Measurements from ENCODE around the gene EIF4G1. TPM values are rescaled to one million over a fixed set of nuclear protein-coding genes. Genes with fewer than 3 reads are reported as not detected.
"Not testable (repeated sequence)": the region's sequence is repeated elsewhere in the genome, so short reads cannot be mapped to it uniquely, and the experiment has no call there.

Gene EIF4G1
- 522 and 536 TPM in 2 replicates for total RNA-seq (2022)
- Bru-seq, nascent RNA: percentile 95 among the genes with signal in this experiment
- BruChase-seq, experiment 1, labeled RNA remaining after a 6-hour chase: percentile 99 among the genes with signal in this experiment
- BruChase-seq, experiment 2, labeled RNA remaining after a 2-hour chase: percentile 97 among the genes with signal in this experiment
- long read RNA-seq, full-length matches to known transcripts: 221 of 915 reads
- long read RNA-seq, partial matches to known transcripts: 491 of 915 reads
- long read RNA-seq, other reads (novel, unspliced or antisense): 203 of 915 reads

GRCh38 chr3:184314363-184314699 lies at the start of gene EIF4G1:
Gene EIF4G1, plus strand, starts transcription at chr3:184314606. Its CDS starts 1,191 bp downstream, at chr3:184315797.
- Mint-ChIP-seq H3K4me3 (ENCODE audit: unreplicated experiment) (peak within 1 kb of the TSS; percentile 87), H3K36me3 (ENCODE audit: insufficient read depth, unreplicated experiment) (peaks cover 42% of the 10 kb centered on the region), H3K27me3 (ENCODE audit: insufficient read depth, unreplicated experiment) (no peaks in the 10 kb centered on the region), H3K27ac (ENCODE audit: low read depth, unreplicated experiment) (peak within 1 kb of the TSS; percentile 88), H3K4me1 (ENCODE audit: insufficient read depth, unreplicated experiment) (peaks cover 27% of the 10 kb centered on the region), H3K9me3 (ENCODE audit: unreplicated experiment) (no peaks in the 10 kb centered on the region)
- no TSS peak for BruUV-seq (replicated peaks)
- DNase-seq (ENCODE audit: unreplicated experiment): peak; percentile 89
- intact Hi-C loops (cut with micrococcal nuclease): loop anchor here (2.0 kb wide), 1 partner anchor 48 kb away; no protein-coding TSS in a partner anchor
- no peak for TF ChIP-seq CTCF (IDR thresholded peaks at IDR 0.05; ENCODE audit: unreplicated experiment)
- ChIA-PET POLR2A (interaction anchor here (1.0 to 1.1 kb wide), 3 partner anchors 15 to 46 kb away, joined by 3 read pairs; partner anchors contain the start of genes FAM131A and PSMD2), CTCF (no interaction called here)

- POLR2A ChIA-PET; DNase-seq (ENCODE audit: unreplicated experiment); H3K9me3 Mint-ChIP-seq (ENCODE audit: unreplicated experiment); H3K4me1 Mint-ChIP-seq (ENCODE audit: insufficient read depth, unreplicated experiment); H3K4me3 Mint-ChIP-seq (ENCODE audit: unreplicated experiment); H3K36me3 Mint-ChIP-seq (ENCODE audit: insufficient read depth, unreplicated experiment); H3K27me3 Mint-ChIP-seq (ENCODE audit: insufficient read depth, unreplicated experiment); BruUV-seq (replicated peaks); H3K27ac Mint-ChIP-seq (ENCODE audit: low read depth, unreplicated experiment); intact Hi-C loops (cut with micrococcal nuclease): not testable (repeated sequence)
- CTCF ChIA-PET: interaction anchor here (0.8 to 1.8 kb wide), 2 partner anchors 17 to 53 kb away, joined by 4 read pairs; no protein-coding TSS in a partner anchor
Measured at GRCh38 chr3:184267249-184267648, 47.2 kb upstream of the EIF4G1 start.

GRCh38 chr3:184272269-184272668 lies 42.1 kb upstream of the EIF4G1 start:
- no peak for TF ChIP-seq CTCF (IDR thresholded peaks at IDR 0.05; ENCODE audit: unreplicated experiment)
- BruUV-seq (replicated peaks): no TSS peak
- H3K36me3 Mint-ChIP-seq (ENCODE audit: insufficient read depth, unreplicated experiment): peaks cover 6% of the 10 kb centered on the region
- CTCF ChIA-PET: interaction anchor here (0.5 to 1.5 kb wide), 5 partner anchors 10 to 1256 kb away, joined by 3 to 5 read pairs (median 3); partner anchors contain the start of gene CAMK2N2
- H3K4me3 Mint-ChIP-seq (ENCODE audit: unreplicated experiment): no peak overlapping the region
- DNase-seq (ENCODE audit: unreplicated experiment): no peak
- H3K9me3 Mint-ChIP-seq (ENCODE audit: unreplicated experiment): no peaks in the 10 kb centered on the region
- H3K27ac Mint-ChIP-seq (ENCODE audit: low read depth, unreplicated experiment): no peak overlapping the region
- POLR2A ChIA-PET: no interaction called here
- intact Hi-C loops (cut with micrococcal nuclease): no loop called here
- H3K27me3 Mint-ChIP-seq (ENCODE audit: insufficient read depth, unreplicated experiment): peaks cover 14% of the 10 kb centered on the region
- no peaks in the 10 kb centered on the region for H3K4me1 Mint-ChIP-seq (ENCODE audit: insufficient read depth, unreplicated experiment)

GRCh38 chr3:184275381-184275701 lies 39.1 kb upstream of the EIF4G1 start:
- Mint-ChIP-seq H3K27me3 (ENCODE audit: insufficient read depth, unreplicated experiment) (peaks cover 25% of the 10 kb centered on the region), H3K4me3 (ENCODE audit: unreplicated experiment) (no peak overlapping the region), H3K4me1 (ENCODE audit: insufficient read depth, unreplicated experiment) (no peaks in the 10 kb centered on the region), H3K36me3 (ENCODE audit: insufficient read depth, unreplicated experiment) (no peaks in the 10 kb centered on the region), H3K27ac (ENCODE audit: low read depth, unreplicated experiment) (no peak overlapping the region), H3K9me3 (ENCODE audit: unreplicated experiment) (no peaks in the 10 kb centered on the region)
- ChIA-PET CTCF (no interaction called here), POLR2A (no interaction called here)
- no peak for TF ChIP-seq CTCF (IDR thresholded peaks at IDR 0.05; ENCODE audit: unreplicated experiment)
- intact Hi-C loops (cut with micrococcal nuclease): no loop called here
- no peak for DNase-seq (ENCODE audit: unreplicated experiment)
- BruUV-seq (replicated peaks): no TSS peak

Measured in MCF 10A (cell line).